Measurements from ENCODE around the gene FOXF1. TPM values are rescaled to one million over a fixed set of nuclear protein-coding genes. Genes with fewer than 3 reads are reported as not detected.

FOXF1 gene
- total and polyA plus RNA-seq, 5 donors = 0.14 to 0.84 (median 0.35) TPM

DNA sequence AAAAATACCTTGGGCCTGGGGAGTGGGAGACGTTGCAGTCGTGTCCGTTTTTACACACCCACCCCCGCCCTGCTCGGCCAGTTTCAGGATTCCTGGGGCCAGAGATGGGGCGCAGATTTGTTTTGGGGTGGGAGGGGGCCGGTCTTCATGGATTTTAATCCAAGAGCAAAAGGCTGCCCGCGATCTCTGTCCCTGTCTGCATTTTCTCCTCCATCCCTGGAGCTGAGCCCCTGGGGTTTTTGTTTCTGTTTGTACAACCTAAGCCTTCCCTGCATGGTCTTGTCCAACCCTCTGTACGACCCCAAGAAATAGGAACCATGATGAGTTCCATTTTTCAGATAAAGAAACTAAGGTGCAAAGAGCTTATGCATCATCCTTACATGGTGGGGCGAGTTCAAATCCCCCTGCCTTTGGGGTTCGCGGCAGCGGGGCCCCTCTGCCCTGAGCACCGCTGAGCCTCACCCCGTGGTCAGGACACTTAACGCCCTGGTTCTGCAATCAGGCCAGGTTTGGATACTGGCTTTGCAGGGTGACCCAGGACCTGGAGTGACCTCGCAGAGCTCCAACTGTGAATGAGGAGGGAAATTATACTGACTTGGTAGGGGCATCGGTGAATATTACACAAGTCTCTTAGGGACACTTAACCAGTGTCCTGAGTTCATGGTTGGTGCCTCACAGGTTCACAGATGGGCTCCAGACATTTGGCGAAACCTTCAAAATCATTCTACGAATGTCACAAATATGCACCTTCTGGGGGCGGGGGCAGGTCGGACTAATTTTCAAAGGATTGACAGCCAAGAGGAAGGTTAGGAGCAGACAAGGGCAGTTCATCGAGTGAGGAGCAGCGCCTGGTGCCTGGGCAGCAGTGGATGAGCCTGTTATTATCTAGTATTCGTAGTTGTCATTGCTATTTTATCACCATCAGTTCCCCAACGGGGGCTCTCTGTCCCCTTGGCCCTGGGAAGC, 4.1 kb upstream of the FOXF1 start:
- H3K27ac ChIP-seq (ENCODE audit: low read length) = no peak overlapping the region
- WGBS = 13% methylated on average over 27 of the region's 27 CpGs
- intact Hi-C loops (cut with DNase I) = no loop called here
- H3K27me3 ChIP-seq (ENCODE audit: control insufficient read depth, insufficient read depth) = no peaks in the 10 kb centered on the region
- H3K9me3 ChIP-seq (ENCODE audit: control insufficient read depth, low read length) = no peaks in the 10 kb centered on the region
- DNase-seq (no peak), ATAC-seq (no peak)
- H3K4me1 ChIP-seq (ENCODE audit: control insufficient read depth, insufficient read depth, low read length) = no peaks in the 10 kb centered on the region
- peak overlapping the region; percentile 35 for H3K4me3 ChIP-seq (ENCODE audit: low read length)

GRCh38 chr16:86507173-86508027, 2.9 kb upstream of the FOXF1 start:
- WGBS = 11% methylated on average over 37 of the region's 37 CpGs
- no peaks in the 10 kb centered on the region for H3K27me3 ChIP-seq (ENCODE audit: control insufficient read depth, insufficient read depth)
- no peak overlapping the region for H3K27ac ChIP-seq (ENCODE audit: low read length)
- no peak for DNase-seq
- no peak overlapping the region for H3K4me3 ChIP-seq (ENCODE audit: low read length)
- no peak for ATAC-seq
- no peaks in the 10 kb centered on the region for H3K4me1 ChIP-seq (ENCODE audit: control insufficient read depth, insufficient read depth, low read length)
- H3K9me3 ChIP-seq (ENCODE audit: control insufficient read depth, low read length) = no peaks in the 10 kb centered on the region
- intact Hi-C loops (cut with DNase I) = no loop called here

GRCh38 chr16:86508028-86508946, 2.0 kb upstream of the FOXF1 start:
- intact Hi-C loops (cut with DNase I) = no loop called here
- WGBS = 1% methylated on average over 99 of the region's 99 CpGs
- Histone ChIP-seq H3K27ac (ENCODE audit: low read length) (no peak overlapping the region), H3K4me3 (ENCODE audit: low read length) (peak overlapping the region; percentile 68), H3K9me3 (ENCODE audit: control insufficient read depth, low read length) (no peaks in the 10 kb centered on the region), H3K27me3 (ENCODE audit: control insufficient read depth, insufficient read depth) (no peaks in the 10 kb centered on the region), H3K4me1 (ENCODE audit: control insufficient read depth, insufficient read depth, low read length) (no peaks in the 10 kb centered on the region)
- DNase-seq (no peak), ATAC-seq (no peak)

DNA sequence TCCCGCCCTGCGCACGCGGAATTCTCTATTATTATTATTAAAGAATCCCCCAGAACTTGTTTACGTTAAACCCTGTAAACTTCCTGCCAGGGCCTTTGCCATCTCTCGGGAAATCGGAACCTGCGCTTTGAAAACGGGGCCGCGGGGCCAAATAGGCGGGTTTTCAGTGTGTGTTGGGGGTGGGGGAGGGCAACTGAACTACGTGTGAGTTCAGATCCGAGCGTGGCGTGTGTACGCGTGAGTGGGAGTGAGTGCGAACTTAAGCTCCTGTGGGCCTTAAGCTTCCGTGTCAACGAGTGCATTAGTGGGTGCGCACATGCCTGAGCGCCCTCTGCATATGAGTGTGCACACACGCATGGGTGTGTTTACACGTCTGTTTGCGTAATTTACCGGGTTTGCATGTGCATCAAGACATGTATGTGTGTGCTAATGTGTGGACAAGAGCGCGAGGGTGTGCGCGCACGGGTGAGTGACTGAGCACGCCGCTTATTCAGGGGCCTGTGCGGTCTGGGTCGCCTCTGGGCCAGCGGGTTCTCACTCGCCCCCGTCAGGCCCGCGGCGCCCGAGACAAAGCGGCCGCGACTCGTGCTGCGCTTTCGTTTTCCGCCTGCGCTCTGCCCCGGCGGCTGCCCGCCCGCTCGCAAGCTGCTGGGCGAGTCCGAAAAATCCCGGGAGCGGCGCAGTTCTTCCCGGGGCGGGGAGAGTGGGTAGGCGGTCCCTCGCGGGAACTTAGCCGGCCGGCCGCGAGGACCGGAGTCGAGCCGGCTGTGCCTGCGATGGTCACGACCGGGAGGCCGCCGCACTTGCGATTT, 1.2 kb upstream of the FOXF1 start:
- Histone ChIP-seq H3K27ac (ENCODE audit: low read length) (no peak overlapping the region), H3K27me3 (ENCODE audit: control insufficient read depth, insufficient read depth) (no peaks in the 10 kb centered on the region), H3K4me3 (ENCODE audit: low read length) (peak overlapping the region; percentile 68), H3K9me3 (ENCODE audit: control insufficient read depth, low read length) (no peaks in the 10 kb centered on the region), H3K4me1 (ENCODE audit: control insufficient read depth, insufficient read depth, low read length) (no peaks in the 10 kb centered on the region)
- ATAC-seq (peak; percentile 66 to 67), DNase-seq (peak; percentile 67 to 82 (median 74))
- WGBS = under 1% methylated on average over 79 of the region's 79 CpGs
- intact Hi-C loops (cut with DNase I) = no loop called here

DNA sequence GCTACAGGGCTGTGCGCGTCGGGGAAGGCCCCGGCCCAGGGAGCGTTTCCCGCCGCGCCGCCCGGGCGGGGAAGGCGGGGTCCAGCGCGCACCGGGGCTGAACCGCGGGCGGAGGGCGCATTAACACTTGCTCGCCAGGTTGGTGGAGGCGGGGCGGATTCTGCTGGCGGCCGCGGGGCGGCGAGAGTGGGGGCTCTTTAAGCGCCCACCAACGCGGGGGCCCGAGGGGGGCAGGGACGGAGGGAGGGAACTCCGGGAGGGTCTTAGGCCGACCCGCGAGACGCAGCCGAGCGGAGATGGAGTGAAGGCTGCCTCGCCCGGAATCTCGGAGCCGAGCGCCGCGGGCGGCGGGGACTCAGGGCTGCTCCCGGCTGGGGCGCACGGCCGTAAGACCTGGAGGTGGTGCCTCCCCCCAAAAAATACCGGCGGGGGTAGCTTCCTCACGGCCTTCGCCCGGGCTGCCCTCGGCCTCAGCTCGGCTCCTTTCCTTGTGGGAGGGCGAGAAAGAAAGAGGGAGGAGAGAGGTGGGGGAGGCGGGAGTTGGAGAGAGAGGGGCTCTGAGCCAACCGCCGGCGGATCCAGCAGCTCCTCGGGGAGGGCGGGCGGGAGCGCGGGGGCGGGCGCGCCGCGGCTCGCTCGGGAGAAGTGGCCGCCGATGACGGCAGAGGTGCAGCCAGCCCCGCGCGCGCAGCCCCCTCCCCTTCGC, 415 bp upstream of the FOXF1 start:
- peak in 1 of 3 donors; percentile 80 for DNase-seq
- Histone ChIP-seq H3K9me3 (ENCODE audit: control insufficient read depth, low read length) (no peaks in the 10 kb centered on the region), H3K4me1 (ENCODE audit: control insufficient read depth, insufficient read depth, low read length) (no peaks in the 10 kb centered on the region)

GRCh38 chr16:86511317-86512161, 1.2 kb downstream of the FOXF1 start:
- H3K9me3 ChIP-seq (ENCODE audit: control insufficient read depth, low read length) = no peaks in the 10 kb centered on the region
- H3K27me3 ChIP-seq (ENCODE audit: control insufficient read depth, insufficient read depth) = no peaks in the 10 kb centered on the region
- no peak overlapping the region for H3K4me3 ChIP-seq (ENCODE audit: low read length)
- DNase-seq = no peak
- WGBS = 37% methylated on average over 44 of the region's 44 CpGs
- intact Hi-C loops (cut with DNase I) = loop anchor here in 2 of 4 donors (10.0 kb wide), 2 partner anchors 257 to 687 kb away; no protein-coding TSS in a partner anchor
- no peak for ATAC-seq
- no peaks in the 10 kb centered on the region for H3K4me1 ChIP-seq (ENCODE audit: control insufficient read depth, insufficient read depth, low read length)
- H3K27ac ChIP-seq (ENCODE audit: low read length) = no peak overlapping the region

More for the DNA sequence above, 415 bp upstream of the FOXF1 start:
- WGBS = under 1% methylated on average over 84 of the region's 84 CpGs
- intact Hi-C loops (cut with DNase I) = loop anchor here in 2 of 4 donors (10.0 kb wide), 2 partner anchors 255 to 685 kb away; no protein-coding TSS in a partner anchor
- Histone ChIP-seq H3K27me3 (ENCODE audit: control insufficient read depth, insufficient read depth) (no peaks in the 10 kb centered on the region), H3K4me3 (ENCODE audit: low read length) (peak overlapping the region; percentile 68), H3K27ac (ENCODE audit: low read length) (no peak overlapping the region)
- peak; percentile 25 to 27 for ATAC-seq

GRCh38 chr16:86512301-86512859, 2.1 kb downstream of the FOXF1 start:
- WGBS = 51% methylated on average over 24 of the region's 24 CpGs
- intact Hi-C loops (cut with DNase I) = loop anchor here in 2 of 4 donors (10.0 kb wide), 2 partner anchors 258 to 688 kb away; no protein-coding TSS in a partner anchor
- H3K9me3 ChIP-seq (ENCODE audit: control insufficient read depth, low read length) = no peaks in the 10 kb centered on the region
- ATAC-seq = no peak
- H3K27ac ChIP-seq (ENCODE audit: low read length) = no peak overlapping the region
- no peaks in the 10 kb centered on the region for H3K27me3 ChIP-seq (ENCODE audit: control insufficient read depth, insufficient read depth)
- no peak overlapping the region for H3K4me3 ChIP-seq (ENCODE audit: low read length)
- DNase-seq = no peak
- H3K4me1 ChIP-seq (ENCODE audit: control insufficient read depth, insufficient read depth, low read length) = no peaks in the 10 kb centered on the region

DNA sequence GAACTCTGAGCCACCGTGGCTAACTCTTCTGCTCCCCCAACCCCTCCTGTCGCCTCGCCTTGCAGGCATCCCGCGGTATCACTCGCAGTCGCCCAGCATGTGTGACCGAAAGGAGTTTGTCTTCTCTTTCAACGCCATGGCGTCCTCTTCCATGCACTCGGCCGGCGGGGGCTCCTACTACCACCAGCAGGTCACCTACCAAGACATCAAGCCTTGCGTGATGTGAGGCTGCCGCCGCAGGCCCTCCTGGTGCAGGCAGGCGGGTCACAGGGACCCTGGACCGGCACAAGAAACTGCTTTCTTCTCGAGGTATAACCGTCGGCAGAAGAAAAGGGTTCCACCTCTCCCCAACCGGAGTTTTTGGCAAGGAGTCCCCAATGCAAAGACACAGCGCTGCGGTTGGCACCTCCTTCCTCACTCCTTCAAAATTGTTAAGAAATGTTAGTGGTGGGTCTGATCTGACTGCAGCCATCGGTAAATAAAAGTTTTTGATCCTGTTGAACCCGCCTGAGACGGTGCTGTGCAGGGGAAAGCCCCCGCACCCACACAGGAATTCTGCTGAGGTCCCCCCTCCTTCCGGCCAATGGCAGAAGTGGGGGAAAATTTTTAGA, 2.6 kb downstream of the FOXF1 start:
- ATAC-seq (no peak), DNase-seq (no peak)
- no peak overlapping the region for H3K4me3 ChIP-seq (ENCODE audit: low read length)
- H3K27ac ChIP-seq (ENCODE audit: low read length) = no peak overlapping the region
- H3K9me3 ChIP-seq (ENCODE audit: control insufficient read depth, low read length) = no peaks in the 10 kb centered on the region
- intact Hi-C loops (cut with DNase I) = loop anchor here in 2 of 4 donors (10.0 kb wide), 2 partner anchors 258 to 688 kb away; no protein-coding TSS in a partner anchor
- 47% methylated on average over 29 of the region's 29 CpGs for WGBS
- no peaks in the 10 kb centered on the region for H3K27me3 ChIP-seq (ENCODE audit: control insufficient read depth, insufficient read depth)
- no peaks in the 10 kb centered on the region for H3K4me1 ChIP-seq (ENCODE audit: control insufficient read depth, insufficient read depth, low read length)
